H1 (cell line): ENCODE results near the gene CHCHD6. TPM values are rescaled to one million over a fixed set of nuclear protein-coding genes. Genes with fewer than 3 reads are reported as not detected.

Source experiments
- BCL11A ChIP-seq, 2 experiments: IDR thresholded peaks; one replicate each; pipeline ENCODE4 v1.6.1; 2011; ENCODE audit warnings: low read depth in 2 of 2, low read length in 2 of 2, mild to moderate bottlenecking in 2 of 2
- EP300 ChIP-seq, 2 experiments: IDR thresholded peaks; 1 replicate in 1 of 2; 2 replicates in 1 of 2; pipeline ENCODE4 v1.6.1; 2011 to 2012; ENCODE audit warnings: low read depth in 2 of 2, low read length in 2 of 2, mild to moderate bottlenecking in 2 of 2, borderline replicate concordance in 1 of 2, inconsistent platforms in 1 of 2, moderate library complexity in 1 of 2
- KDM1A ChIP-seq: fragments of 200-600, 300-600 bp; sonication (generic); IDR thresholded peaks from 2 replicates; pipeline ENCODE4 v1.7.1; 2016; ENCODE audit warnings: mild to moderate bottlenecking, low read length, borderline replicate concordance
- POLR2A ChIP-seq, 2 experiments: IDR thresholded peaks; 1 replicate in 1 of 2; 2 replicates in 1 of 2; pipeline ENCODE4 v1.6.1; 2011; ENCODE audit warnings: low read depth in 2 of 2, low read length in 2 of 2, mild to moderate bottlenecking in 2 of 2; ENCODE audit errors: control extremely low read depth in 1 of 2
- SAP30 ChIP-seq: fragments of 300-600 bp; sonication (generic); IDR thresholded peaks from 2 replicates; pipeline ENCODE4 v1.7.1; 2012; ENCODE audit warnings: low read length, moderate library complexity, mild to moderate bottlenecking, inconsistent platforms; ENCODE audit not compliant: insufficient read depth, insufficient replicate concordance
- SP1 ChIP-seq: IDR thresholded peaks from 2 replicates; pipeline ENCODE4 v1.6.1; 2011; ENCODE audit warnings: low read depth, low read length
- TEAD4 ChIP-seq: IDR thresholded peaks from 2 replicates; pipeline ENCODE4 v1.6.1; 2012; ENCODE audit warnings: low read depth, low read length, inconsistent platforms, mixed read lengths
- YY1 ChIP-seq: IDR thresholded peaks from 2 replicates; pipeline ENCODE4 v1.6.1; 2011; ENCODE audit warnings: low read depth, mild to moderate bottlenecking, low read length
- polyA plus RNA-seq, 7 experiments: library from polyadenylated mRNA; depleted of rRNA in 3 of 7; stranded (reverse) in 5 of 7; unstranded in 2 of 7; fragments of >200 nt in 5 of 7; fragments of 200-250 nt in 2 of 7; gene quantifications; 1 replicate in 5 of 7; 2 replicates in 1 of 7; 4 replicates in 1 of 7; pipeline versions ENCODE4 v1.2.1 to v1.2.3, GENCODE V29; 2011 to 2013; ENCODE audit warnings: missing spikeins in 2 of 7, mixed read lengths in 2 of 7
- total RNA-seq: library from RNA; stranded (reverse); fragmentation: NEBNext Ultra II Directional; extraction: Animal tissue kit (Norgen Biotek cat#: 25700); gene quantifications from 2 replicates; pipeline ENCODE4 v1.2.1, GENCODE V29; 2021

Gene CHCHD6
- total and polyA plus RNA-seq, 2 of the 8 experiments (the other 6 are each of a cell fraction or from before 2014, with no cell fraction given) = 32.4 to 37.6 TPM

GRCh38 chr3:126989316-126990023 is 285.4 kb downstream of the CHCHD6 start (continued):
- no peak for TF ChIP-seq BCL11A (IDR thresholded peaks at IDR 0.05; ENCODE audit: low read depth in 2 of 2, low read length in 2 of 2)
- TF ChIP-seq SAP30 = no peak
- TF ChIP-seq EP300 (IDR thresholded peaks at IDR 0.05; ENCODE audit: borderline replicate concordance in 1 of 2, low read depth in 2 of 2, low read length in 2 of 2) = no peak
- TF ChIP-seq YY1 = no peak
- no peak for TF ChIP-seq KDM1A
- TF ChIP-seq POLR2A (IDR thresholded peaks at IDR 0.05; ENCODE audit: control extremely low read depth in 1 of 2, low read depth in 2 of 2, low read length in 2 of 2) = no peak
- no peak for TF ChIP-seq TEAD4
- no peak for TF ChIP-seq SP1
